Stomach (tissue), 9 donors: ENCODE measurements around the gene CALN1. TPM values are rescaled to one million over a fixed set of nuclear protein-coding genes. Genes with fewer than 3 reads are reported as not detected.

Experiments used
- DNase-seq, 2 donors: peaks; one replicate each; pipeline versions ENCODE4 v3.0.0 to v3.0.0-alpha.2; 2013 to 2019
- H3K27ac ChIP-seq, 5 donors: fragments of 200-600 bp in 4 of 5; sonication (generic) in 4 of 5; one replicate each; pipeline ENCODE4 v1.5.1; 2013 to 2019; ENCODE audit warnings: mild to moderate bottlenecking in 1 of 5, moderate library complexity in 1 of 5
- H3K27me3 ChIP-seq, 3 donors: fragments of 200-600 bp; sonication (generic); one replicate each; pipeline ENCODE4 v1.5.1; 2017 to 2019; ENCODE audit warnings: mixed run types in 1 of 3
- H3K36me3 ChIP-seq, 4 donors: fragments of 200-600 bp; sonication (generic); 1 replicate in 3 of 4; 2 replicates in 1 of 4; pipeline ENCODE4 v1.5.1; 2016 to 2019
- H3K4me1 ChIP-seq, 4 donors: fragments of 200-600 bp; sonication (generic); one replicate each; pipeline ENCODE4 v1.5.1; 2016 to 2019
- H3K4me3 ChIP-seq, 4 donors: fragments of 200-600 bp; sonication (generic) in 3 of 4; one replicate each; pipeline ENCODE4 v1.5.1; 2016 to 2019; ENCODE audit warnings: mild to moderate bottlenecking in 1 of 4
- H3K9me3 ChIP-seq, 4 donors: fragments of 200-600 bp; sonication (generic); one replicate each; pipeline ENCODE4 v1.5.1; 2016 to 2019
- CTCF ChIP-seq, 7 experiments: fragments of 450-650 bp in 4 of 7; fragments of 200-600 bp in 3 of 7; sonication (generic) in 3 of 7; IDR thresholded peaks; one replicate each; pipeline ENCODE4 v1.5.1; 2016 to 2019; ENCODE audit warnings: antibody characterized with exemption in 7 of 7, control low read depth in 2 of 7, mild to moderate bottlenecking in 1 of 7
- EP300 ChIP-seq: sonication (generic); formaldehyde crosslinking; IDR thresholded peaks from one replicate; pipeline ENCODE4 v1.6.1; 2017; ENCODE audit warnings: antibody characterized with exemption
- POLR2A ChIP-seq, 4 donors: fragments of 450-650 bp; IDR thresholded peaks; one replicate each; pipeline ENCODE4 v1.6.1; 2016; ENCODE audit warnings: antibody characterized with exemption in 4 of 4, control low read depth in 2 of 4, mild to moderate bottlenecking in 1 of 4, moderate library complexity in 1 of 4
- POLR2AphosphoS5 ChIP-seq, 3 donors: sonication (generic); formaldehyde crosslinking; IDR thresholded peaks; one replicate each; pipeline ENCODE4 v1.6.1; 2016; ENCODE audit warnings: antibody characterized with exemption in 3 of 3
- WGBS, 5 donors: extraction: QIAGEN DNeasy Blood & Tissue Kit in 3 of 5; methylation state at CpG; one replicate each; pipeline versions ENCODE4 v1.1.5 to v1.1.7; 2013 to 2018; 5-methylcytosine and 5-hydroxymethylcytosine counted together
- intact Hi-C: fragments of 100-400 bp; cut with DNase I; formaldehyde crosslinking; loops from one replicate; pipeline ENCODE4 v1.15.1; 2023; ENCODE audit warnings: low total_unique reads
- polyA plus RNA-seq, 3 donors: library from polyadenylated mRNA; stranded (reverse); fragments of 200-250 nt; gene quantifications; one replicate each; pipeline ENCODE4 v1.2.3, GENCODE V29; 2013
- total RNA-seq, 5 donors: library from RNA; depleted of rRNA; stranded (reverse); fragments of >200 nt; gene quantifications; one replicate each; pipeline versions ENCODE4 v1.1.0 to v1.2.3, GENCODE V29; 2014 to 2016
- donor health status: healthy with polysubstance abuse.
- donor health status: Bipolar disorder and iron deficiency.
- donor health status: healthy.

Gene CALN1
- total and polyA plus RNA-seq, 8 donors = under 0.01 to 51.9 (median 0.37) TPM; not detected in 5

- H3K27ac ChIP-seq = no peak overlapping the region
- H3K36me3 ChIP-seq = no peaks in the 10 kb centered on the region
- peak overlapping the region in 1 of 4 donors; percentile 23 for H3K4me3 ChIP-seq
- peaks cover 6 to 14% (median 10%) of the 10 kb centered on the region in 4 donors for H3K9me3 ChIP-seq
- intact Hi-C loops = loop anchor here (10.0 kb wide), 1 partner anchor 742 kb away; no protein-coding TSS in a partner anchor
- H3K27me3 ChIP-seq = peaks cover 5 to 34% (median 12%) of the 10 kb centered on the region in 3 donors
- TF ChIP-seq CTCF (IDR thresholded peaks at IDR 0.05) (peak in 5 of 7 experiments; percentile 36 to 62 (median 45)), EP300 (no peak), POLR2A (IDR thresholded peaks at IDR 0.05) (no peak)
- 12 to 29% (median 17%) methylated on average over 13 to 43 of the region's 43 CpGs for WGBS, 5 donors
- DNase-seq = peak; percentile 66 to 71
- peaks cover 0 to 9% (median 4%) of the 10 kb centered on the region in 4 donors for H3K4me1 ChIP-seq
Measured at GRCh38 chr7:71752171-71752935, 659.8 kb downstream of the CALN1 start.

DNA sequence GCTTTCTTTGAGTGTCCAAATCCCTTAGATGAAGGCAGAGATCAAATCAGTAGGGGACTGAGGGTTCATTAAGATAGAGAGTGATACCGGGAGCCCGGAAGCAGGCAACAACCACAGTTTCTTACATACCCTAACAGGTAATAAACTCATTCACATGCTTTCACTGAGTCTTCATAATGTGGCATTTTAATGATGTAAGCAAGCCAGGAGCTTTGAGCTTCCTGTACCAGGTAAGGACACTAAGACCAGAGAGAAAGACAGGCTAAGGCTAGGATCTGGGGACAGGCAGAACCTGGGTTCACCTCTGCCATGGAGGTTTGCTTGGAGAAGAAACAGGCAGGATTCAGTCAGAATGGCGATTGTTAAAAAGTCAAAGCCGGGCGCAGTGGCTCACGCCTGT is 661.8 kb downstream of the CALN1 start:
- no peak overlapping the region for H3K27ac ChIP-seq
- no peak for DNase-seq
- H3K4me1 ChIP-seq = peaks cover 0 to 9% (median 4%) of the 10 kb centered on the region in 4 donors
- no peak overlapping the region for H3K4me3 ChIP-seq
- intact Hi-C loops = loop anchor here (10.0 kb wide), 1 partner anchor 745 kb away; no protein-coding TSS in a partner anchor
- peaks cover 4 to 14% (median 7%) of the 10 kb centered on the region in 4 donors for H3K9me3 ChIP-seq
- WGBS, 5 donors = 91 to 96% (median 95%) methylated on average over 6 of the region's 6 CpGs
- TF ChIP-seq EP300 = no peak
- TF ChIP-seq POLR2AphosphoS5 (IDR thresholded peaks at IDR 0.05) = no peak
- no peak for TF ChIP-seq CTCF (IDR thresholded peaks at IDR 0.05)
- TF ChIP-seq POLR2A (IDR thresholded peaks at IDR 0.05) = no peak
- peaks cover 5 to 34% (median 12%) of the 10 kb centered on the region in 3 donors for H3K27me3 ChIP-seq
- no peaks in the 10 kb centered on the region for H3K36me3 ChIP-seq

GRCh38 chr7:71746006-71746405 is 666.1 kb downstream of the CALN1 start:
- Histone ChIP-seq H3K4me3 (no peak overlapping the region), H3K27ac (no peak overlapping the region), H3K9me3 (peaks cover 4 to 14% (median 7%) of the 10 kb centered on the region in 4 donors), H3K27me3 (peaks cover 0 to 12% (median 0%) of the 10 kb centered on the region in 3 donors), H3K36me3 (no peaks in the 10 kb centered on the region), H3K4me1 (no peaks in the 10 kb centered on the region)
- intact Hi-C loops = no loop called here
- 79 to 91% (median 86%) methylated on average over 5 of the region's 5 CpGs for WGBS, 5 donors
- no peak for TF ChIP-seq EP300
- TF ChIP-seq POLR2AphosphoS5 (IDR thresholded peaks at IDR 0.05) = no peak
- TF ChIP-seq POLR2A (IDR thresholded peaks at IDR 0.05) = no peak
- no peak for TF ChIP-seq CTCF (IDR thresholded peaks at IDR 0.05)
- DNase-seq = no peak

DNA sequence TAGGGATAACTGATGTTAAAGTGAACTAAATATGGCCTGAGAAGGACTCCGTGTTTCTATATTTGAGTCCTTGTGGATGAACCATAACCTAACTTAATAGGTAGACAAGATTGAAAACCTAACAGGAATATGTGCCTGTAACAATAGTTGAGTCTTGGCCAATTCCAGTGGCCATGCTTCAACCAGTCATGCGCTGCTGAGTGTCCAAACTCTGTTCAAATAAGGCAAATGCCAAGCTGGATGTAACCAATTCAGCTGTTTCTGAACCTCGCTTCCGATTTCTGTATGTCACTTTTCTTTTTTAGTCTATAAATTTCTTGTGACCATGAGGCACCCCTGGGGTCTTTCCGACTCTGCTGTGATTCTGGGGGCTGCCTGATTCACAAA is 672.0 kb downstream of the CALN1 start:
- Histone ChIP-seq H3K9me3 (no peaks in the 10 kb centered on the region), H3K27ac (no peak overlapping the region), H3K4me1 (no peaks in the 10 kb centered on the region), H3K27me3 (peaks cover 0 to 10% (median 0%) of the 10 kb centered on the region in 3 donors), H3K36me3 (no peaks in the 10 kb centered on the region), H3K4me3 (no peak overlapping the region)
- intact Hi-C loops = no loop called here
- WGBS, 5 donors = 85 to 92% (median 86%) methylated on average over 5 of the region's 5 CpGs
- TF ChIP-seq POLR2AphosphoS5 (IDR thresholded peaks at IDR 0.05) = no peak
- TF ChIP-seq POLR2A (IDR thresholded peaks at IDR 0.05) = no peak
- TF ChIP-seq CTCF (IDR thresholded peaks at IDR 0.05) = no peak
- no peak for TF ChIP-seq EP300
- no peak for DNase-seq
